NCI-H146 treated with DMSO at 0.1 percent for 48 hours (cell line): ENCODE results near the gene SUPT4H1.

Source experiments
- DNase-seq: peaks from one replicate; lab custom pipeline; 2025; ENCODE audit not compliant: unreplicated experiment; lab: John Stamatoyannopoulos, UW

The SUPT4H1 gene

DNA sequence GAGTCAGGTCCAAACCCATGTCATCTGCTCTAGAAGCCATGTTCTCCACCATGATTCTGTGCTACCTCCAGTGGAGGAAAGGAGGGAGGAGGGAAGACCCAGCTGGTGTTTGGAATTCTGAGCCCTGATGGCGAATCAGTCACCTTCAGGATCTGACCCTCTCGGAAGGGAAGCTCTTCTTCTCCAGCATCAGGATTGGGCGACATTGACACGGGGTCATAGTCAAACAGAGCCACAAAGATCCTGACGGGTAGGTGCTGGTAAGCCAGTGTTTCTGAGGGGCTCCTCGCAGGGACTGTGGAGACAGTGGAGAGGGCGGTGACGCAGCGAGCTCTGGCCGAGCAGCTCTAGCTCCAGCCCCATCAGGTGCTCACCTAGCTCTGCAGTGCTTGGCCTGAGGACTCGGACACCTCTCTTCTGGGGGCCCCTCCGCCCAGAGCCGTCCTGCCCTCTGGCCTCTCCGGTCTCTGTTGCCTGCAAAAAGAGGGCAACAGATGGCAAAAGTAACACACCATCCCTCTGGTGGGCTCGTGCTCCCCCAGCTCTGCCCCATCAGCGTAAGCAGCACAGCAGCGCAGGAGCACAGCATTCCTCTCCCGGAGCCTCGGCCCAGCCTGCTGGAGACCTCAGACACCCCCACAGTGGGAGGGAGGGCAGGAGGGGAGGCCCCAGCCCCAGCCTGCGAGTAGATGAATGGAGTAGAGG lies 44.4 kb downstream of the SUPT4H1 start:
- no peak for DNase-seq

DNA sequence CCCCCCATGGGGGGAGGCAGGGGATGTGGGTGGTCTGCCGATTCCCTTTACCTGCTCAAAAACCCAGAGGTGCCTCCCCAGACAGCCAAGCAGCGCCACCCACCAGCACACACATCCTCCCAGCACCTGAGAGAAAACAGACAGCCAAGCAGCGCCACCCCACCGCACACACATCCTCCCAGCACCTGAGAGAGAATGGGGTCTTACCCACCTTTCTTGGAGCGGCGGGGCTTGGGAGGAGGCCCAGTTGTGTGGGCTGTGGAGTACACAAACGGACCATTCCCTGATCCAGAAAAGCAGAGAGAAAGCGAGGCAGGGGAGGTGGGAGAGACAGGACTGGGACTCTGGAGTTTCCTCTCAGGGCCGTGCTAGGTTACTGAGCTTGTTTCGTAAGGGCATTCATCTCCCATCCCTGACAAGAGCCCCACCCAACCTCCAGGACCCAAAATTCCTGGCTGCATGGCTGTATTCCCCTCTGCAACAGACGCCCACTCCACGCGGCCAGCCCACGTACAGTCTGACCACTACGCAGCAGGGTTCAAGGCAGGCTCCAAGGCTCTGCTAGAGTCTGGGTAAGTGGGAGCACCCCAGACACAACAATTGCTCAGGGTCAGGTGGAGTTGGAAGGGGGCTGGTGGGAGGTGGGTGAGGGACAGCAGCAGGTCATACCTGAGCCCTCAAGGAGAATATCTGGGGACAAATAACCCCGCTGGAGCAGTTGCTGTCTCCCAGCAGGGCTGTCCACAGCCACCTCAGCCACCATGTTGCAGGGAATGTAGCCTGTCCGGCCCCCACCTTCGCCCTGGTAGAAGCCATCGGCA lies 45.7 kb downstream of the SUPT4H1 start:
- no peak for DNase-seq

DNA sequence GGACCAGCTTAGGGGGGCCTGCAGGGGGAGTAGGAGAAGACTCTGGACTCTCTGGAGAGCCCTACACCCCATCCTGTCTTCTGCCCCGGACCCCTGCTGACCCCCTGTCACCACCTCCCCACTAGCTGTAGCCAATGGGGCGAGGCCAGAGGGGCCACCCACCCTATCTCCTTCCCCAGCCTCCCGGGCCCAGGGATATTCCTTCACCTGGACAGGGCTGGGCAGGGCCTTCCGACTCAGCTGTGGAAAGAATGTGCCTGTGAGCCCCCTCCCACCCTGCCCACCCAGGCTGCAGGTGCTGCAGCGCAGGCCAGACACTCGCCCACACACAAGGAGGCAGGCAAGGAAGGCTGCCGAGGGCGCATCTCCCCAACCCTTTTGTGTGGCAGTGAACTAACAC lies 46.4 kb downstream of the SUPT4H1 start:
- no peak for DNase-seq

DNA sequence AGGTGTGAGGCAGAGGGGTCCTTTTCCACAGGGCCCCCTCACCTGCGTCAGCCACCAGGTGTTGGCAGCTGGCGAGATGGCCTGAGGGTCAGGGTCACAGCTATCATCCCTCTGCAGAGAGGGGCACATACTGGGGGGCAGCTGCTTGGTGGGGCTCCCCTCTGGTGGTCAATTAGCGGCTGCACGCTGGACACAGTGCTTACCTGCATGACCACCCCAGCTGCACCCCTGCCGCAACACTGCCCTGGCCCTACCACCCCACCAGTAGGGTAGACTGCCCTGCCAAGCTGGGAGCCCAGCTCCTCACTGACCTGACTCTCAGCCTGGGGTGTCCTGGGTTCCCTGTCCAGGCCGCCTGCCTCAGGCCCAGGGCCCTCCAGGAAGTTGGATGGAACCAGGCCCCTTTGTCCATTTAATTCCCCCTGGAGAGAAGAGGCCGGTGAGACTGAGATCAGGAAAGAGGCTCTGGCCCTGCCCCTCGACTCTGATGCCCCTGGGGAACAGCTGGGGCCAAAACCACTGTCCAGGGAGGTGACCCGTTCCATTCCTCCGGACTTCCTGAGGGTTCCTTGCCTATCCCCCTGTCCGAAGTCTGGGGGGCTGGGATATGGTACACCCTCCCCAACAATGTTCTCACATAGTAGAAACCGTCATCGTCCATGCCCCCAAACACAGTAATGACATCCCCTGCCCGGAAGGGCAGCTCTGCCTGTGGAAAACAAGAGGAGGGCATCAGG lies 47.1 kb downstream of the SUPT4H1 start:
- no peak for DNase-seq

DNA sequence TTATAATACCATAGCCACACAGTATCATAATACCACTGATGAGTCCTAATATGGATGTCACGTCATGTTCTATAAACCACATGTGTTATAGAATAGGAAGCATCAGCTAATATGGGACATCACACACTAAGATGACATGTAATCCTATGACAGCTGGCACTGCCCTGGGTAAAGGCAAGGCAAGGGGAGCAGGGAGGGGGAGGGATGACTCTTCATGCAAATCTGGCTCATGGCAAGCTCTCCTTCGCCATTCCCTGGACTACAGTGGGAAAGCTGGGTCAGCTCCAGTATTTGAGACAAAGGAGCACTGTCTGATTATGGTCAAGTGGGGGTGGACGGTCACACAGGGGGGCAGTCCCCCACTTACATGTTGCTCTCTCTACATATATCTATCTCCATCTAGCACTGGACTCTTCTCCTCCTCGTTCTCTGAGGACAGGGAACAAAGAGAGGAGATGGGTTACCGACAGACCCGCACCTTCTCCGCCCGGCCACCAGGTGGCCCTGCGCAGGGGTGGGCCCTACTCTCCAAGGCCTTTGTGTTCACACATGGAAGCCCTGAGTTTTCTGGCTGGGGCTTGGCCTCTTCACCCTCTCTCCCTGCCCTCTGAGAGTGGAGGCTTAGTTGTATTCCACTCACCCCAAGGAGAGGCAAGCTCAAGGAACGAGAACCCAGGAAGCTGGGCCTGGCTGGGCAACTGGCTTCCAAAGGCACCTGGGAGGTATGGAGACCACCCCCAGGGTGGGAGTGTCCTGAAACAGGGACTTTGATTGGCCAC lies 47.8 kb downstream of the SUPT4H1 start:
- peak; percentile 27 for DNase-seq

DNA sequence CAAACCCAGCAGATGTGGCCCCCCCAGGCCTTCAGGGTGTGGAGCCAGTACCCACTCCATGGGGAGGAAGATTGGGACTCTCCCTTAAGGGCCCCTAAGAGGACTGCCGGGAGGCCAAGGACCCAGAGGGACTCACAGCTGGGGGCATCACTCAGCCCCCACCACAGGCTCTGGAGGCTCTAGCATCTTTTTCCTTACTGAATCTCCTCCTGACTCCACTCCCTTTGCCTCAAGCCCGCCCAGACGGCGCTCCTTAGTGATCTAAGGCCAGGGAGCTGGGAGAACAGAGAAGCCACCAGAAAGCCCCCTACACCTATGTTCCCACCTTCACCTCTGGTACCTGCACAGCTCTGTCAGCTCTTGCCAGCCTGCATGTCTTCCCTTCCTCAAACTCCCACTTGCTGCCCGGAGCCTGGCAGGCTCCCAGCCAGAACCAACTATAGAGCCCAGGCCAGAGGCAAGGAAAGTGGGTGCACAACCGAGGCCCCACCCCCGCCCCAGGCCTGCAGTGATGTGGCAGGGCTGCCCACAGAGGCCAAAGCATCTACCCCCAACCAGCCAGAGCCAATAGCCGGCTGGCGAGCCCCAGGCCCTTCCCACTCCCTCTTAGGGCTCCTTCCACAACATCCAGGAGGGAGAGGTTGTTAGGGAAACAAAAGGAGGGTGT lies 48.9 kb downstream of the SUPT4H1 start:
- DNase-seq, result no peak

DNA sequence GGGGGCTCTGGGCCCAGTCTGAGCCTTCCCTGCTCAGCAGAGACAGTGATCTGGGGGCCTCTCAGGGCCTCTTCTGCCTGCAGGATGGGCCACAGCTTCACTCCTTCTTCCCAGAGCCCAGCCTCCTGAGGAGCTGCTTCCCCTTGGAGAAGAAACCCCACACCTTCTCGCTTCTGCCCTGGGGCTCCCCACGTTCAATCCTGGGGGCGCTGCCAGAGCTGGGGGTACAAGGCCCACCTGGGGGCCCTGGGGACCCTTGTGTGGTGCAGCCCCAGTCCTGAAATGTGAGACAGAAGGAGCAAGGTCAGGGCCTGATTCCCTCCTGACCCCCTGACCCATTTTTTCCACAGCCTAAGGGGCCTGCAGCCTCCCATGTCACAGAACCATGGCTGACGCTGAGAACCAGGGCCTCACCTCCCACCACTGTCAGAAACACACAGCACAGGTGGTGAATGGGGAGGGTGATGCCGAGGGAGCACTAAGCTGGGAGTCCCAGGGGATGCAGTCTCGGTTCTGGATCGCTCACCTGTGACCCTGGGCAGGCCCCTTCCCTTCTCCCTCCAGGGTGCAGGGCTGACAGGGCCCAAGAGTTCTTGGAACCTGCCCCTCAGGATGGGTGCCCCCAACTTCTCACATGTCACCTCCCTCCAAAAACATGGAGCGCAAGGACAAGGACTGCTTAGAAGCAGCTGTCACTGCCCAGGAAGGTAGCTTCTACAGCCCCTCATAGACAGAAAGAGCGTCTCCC lies 49.7 kb downstream of the SUPT4H1 start:
- DNase-seq, result no peak

DNA sequence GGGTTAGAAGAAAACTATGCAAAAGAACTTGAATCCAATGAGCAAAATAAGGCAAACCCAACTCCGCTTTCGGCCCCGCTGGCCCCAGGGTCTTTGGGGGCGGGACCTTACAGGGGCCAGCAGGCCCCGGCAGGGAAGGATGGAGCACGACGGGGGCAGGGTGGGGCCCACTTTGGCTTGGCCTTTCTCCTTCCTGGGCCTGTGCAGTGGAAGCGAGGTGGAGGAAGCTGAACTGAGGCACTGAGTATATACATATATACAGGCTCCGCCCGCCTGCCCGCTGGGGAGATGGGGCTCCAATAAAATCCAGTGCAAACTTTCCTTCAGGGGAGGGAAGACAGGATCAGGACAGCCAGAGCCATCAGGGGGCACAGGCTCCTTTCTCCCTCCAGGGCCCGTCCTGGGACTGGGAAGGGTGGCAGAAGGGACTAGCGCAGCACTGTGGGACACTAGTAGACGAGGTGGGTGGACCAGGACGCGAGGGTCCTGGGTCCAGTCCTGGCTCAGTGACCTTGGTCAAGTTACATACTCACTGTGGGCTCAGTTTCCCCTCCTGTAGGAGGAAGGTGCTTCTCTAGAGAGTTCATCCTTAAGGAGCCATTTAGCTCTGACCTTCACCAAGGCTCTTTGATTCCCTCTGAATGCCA lies 50.4 kb downstream of the SUPT4H1 start:
- DNase-seq, result no peak

DNA sequence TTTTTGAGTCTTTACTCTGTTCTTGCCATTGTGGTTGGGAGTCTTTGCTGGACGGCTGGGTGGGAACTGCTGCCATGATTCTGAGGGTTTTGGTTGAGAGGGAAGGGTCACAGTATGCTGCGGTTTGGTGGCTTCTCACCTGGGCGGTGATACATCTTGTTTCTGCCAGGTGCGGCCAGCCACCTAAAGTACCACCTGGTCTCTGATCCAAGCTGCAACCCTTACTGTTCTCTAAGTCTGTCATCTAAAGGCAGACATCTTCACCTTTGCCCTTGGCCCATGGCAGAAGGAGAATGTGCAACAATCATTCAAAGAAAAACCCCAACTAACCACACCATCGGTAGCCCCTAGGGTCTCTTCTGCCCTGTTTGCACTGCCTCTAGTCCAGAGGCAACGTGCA lies 51.7 kb downstream of the SUPT4H1 start:
- DNase-seq, result no peak
